ENCODE measurements around the gene CCDC40.

- TF ChIP-seq, protein P1, sequence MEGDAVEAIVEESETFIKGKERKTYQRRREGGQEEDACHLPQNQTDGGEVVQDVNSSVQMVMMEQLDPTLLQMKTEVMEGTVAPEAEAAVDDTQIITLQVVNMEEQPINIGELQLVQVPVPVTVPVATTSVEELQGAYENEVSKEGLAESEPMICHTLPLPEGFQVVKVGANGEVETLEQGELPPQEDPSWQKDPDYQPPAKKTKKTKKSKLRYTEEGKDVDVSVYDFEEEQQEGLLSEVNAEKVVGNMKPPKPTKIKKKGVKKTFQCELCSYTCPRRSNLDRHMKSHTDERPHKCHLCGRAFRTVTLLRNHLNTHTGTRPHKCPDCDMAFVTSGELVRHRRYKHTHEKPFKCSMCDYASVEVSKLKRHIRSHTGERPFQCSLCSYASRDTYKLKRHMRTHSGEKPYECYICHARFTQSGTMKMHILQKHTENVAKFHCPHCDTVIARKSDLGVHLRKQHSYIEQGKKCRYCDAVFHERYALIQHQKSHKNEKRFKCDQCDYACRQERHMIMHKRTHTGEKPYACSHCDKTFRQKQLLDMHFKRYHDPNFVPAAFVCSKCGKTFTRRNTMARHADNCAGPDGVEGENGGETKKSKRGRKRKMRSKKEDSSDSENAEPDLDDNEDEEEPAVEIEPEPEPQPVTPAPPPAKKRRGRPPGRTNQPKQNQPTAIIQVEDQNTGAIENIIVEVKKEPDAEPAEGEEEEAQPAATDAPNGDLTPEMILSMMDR (conservative IDR thresholded peaks at IDR 0.05 in 1 of 2, IDR thresholded peaks at IDR 0.05 in 1 of 2; ENCODE audit: extremely low read depth in 1 of 2, insufficient read depth in 1 of 2, low read depth in 1 of 2, low read length in 2 of 2): no peak
- no peak for TF ChIP-seq EZH2 (IDR thresholded peaks at IDR 0.05; ENCODE audit: borderline replicate concordance, low read length)
Observed at GRCh38 chr17:80105762-80106161, 69.3 kb downstream of the CCDC40 start.
